Suppressor macrophage treated with lipopolysaccharide for 1 hour (primary cell): ENCODE data around the gene AGMO.

ENCODE experiments used
- DNase-seq, 3 donors: peaks; one replicate each; pipeline ENCODE4 v3.0.0-alpha.2; 2020 to 2022

AGMO gene

DNA sequence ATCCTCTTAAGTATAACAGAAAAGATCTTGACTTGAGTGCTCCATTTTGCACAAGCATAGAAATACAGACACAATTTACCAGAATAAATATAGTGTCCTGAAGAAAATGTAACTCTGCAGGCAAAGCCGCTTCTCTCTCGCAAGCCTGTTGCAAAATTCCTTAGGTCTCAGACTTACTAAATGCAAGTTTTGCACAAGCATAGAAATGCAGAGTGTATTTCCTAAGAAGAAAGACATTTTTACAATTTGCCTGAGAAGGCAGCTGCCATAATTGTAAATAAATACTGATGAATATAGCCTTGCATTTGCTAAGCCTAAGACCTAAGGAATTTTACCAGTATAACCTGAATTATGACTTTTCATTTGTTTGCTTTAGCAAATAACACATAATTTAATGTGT is 67.1 kb downstream of the AGMO start:
- no peak for DNase-seq

DNA sequence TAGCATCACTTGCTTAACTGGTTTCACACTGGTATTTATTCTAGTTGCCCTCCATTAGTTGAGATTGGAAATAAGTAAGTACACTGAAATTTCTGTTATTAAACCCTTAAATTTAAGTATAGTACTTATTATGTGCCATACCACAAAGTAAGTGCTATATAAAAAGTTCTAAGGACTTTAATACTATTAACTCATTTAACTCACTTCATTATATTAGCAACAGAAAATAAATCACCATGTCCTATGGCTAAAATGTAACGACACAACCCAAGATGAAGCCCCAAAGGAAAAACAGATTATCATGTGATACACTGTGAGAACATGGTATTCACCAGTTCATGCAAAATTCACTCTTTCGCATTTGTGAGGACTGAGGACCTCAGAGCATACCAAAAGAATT is 70.5 kb downstream of the AGMO start:
- no peak for DNase-seq

GRCh38 chr7:15490291-15490690 is 71.5 kb downstream of the AGMO start:
- DNase-seq = no peak

GRCh38 chr7:15489861-15490260 is 72.0 kb downstream of the AGMO start:
- no peak for DNase-seq

DNA sequence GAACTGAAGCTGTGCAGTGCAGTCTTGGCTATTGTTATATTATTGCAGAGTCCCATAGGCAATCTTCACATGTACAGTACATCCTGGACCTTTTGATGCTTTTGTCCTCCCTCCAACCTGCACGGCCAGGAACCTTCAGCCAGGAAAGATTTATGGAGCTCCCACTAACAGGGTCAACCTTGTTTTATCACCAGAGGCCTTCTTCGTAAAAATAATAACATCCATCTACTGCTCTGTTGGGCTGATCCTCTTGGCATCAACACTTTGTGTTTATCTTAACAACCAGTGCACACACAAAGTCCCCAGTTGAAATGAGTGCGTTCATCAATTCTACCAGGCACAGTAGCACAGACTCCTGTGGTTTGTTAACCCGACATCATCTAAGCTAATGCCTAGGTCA is 72.4 kb downstream of the AGMO start:
- DNase-seq = no peak

GRCh38 chr7:15488401-15488800 is 73.4 kb downstream of the AGMO start:
- no peak for DNase-seq

GRCh38 chr7:15487896-15488295 is 73.9 kb downstream of the AGMO start:
- DNase-seq = no peak

DNA sequence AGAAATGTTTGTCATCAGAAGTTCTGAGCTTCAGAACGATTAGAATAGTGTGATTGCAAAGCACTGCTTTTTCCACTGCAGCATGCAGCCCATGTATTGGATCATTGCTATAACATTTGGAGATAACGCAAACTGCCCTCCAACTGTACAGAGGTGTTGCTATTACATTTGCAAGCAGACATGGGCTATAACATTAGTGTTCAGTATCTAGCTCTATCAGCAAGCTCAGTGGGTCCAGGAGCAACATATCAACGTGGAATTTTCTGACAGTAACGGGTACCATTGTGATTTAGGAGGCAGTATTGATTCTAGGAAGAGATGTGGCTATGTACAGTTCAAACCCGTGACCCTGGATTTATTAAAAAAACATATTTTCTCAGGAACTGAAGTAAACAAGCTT is 75.8 kb downstream of the AGMO start:
- DNase-seq = no peak

- no peak for DNase-seq
These were observed 76.4 kb downstream of the AGMO start for GRCh38 chr7:15485431-15485830.

DNA sequence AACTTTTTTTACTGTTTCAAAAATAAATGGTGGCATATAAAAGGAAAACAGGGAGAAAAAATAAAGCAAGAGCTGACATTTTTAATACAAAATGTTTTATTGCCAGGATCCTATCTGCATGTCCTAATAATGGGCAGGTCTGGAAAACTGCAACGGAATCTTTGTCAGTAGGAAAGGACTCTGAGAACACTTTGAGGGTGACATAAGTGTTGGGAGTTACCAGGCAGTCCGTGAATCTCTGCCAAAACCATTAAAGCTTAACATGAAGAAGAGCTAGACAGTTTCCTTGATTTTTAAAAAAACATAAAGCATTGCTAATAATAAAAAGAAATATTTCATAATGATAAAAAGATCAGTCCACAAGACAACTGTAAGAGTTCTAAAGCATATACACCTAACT is 80.7 kb downstream of the AGMO start:
- DNase-seq = no peak

DNA sequence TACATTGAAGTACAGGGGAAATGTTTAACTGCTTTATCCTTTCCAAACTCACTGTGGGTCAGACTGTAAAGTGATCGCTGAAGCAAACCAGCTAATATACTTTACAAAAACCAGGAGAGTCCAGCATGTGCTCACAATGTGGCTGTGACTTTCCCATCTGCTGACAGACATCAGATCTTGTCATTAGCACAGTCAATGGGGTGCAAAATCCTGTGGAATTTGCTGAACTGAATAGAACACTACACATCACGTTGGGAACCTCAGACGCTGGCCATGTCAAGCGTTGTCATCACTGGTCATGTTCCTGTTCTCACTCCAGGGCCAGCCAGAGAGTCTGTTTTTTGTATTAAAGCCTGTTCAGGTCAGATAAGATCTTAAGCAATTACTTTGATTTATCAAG is 83.4 kb downstream of the AGMO start:
- DNase-seq = no peak

GRCh38 chr7:15476531-15476918 is 85.3 kb downstream of the AGMO start:
- DNase-seq = no peak

- no peak for DNase-seq
These were observed 85.8 kb downstream of the AGMO start for GRCh38 chr7:15475808-15476530.

- no peak for DNase-seq
These were observed 90.2 kb downstream of the AGMO start for GRCh38 chr7:15471669-15471950.

GRCh38 chr7:15470825-15471668 is 90.8 kb downstream of the AGMO start:
- no peak for DNase-seq

DNA sequence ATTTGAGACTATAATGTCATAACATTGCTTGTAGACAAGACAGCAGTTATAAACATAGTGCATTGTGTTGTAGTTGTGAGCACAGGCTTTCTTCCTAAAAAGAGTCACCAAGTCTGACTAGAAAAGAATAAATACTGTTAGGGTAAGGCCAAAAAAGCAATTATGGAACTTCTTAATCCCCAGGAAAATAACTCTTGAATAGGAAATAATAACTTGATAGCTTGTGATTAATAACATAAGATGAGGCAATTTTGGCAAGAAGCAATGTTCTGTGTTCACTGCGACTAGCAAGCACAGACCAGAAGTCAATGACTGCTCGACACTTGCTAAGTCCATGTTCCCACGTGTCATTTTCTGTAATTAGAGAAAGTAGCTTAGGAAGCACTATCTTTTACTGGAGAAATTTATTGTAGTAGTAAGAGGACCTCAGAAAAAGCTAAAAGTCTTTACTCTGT is 97.1 kb downstream of the AGMO start:
- DNase-seq = no peak

DNA sequence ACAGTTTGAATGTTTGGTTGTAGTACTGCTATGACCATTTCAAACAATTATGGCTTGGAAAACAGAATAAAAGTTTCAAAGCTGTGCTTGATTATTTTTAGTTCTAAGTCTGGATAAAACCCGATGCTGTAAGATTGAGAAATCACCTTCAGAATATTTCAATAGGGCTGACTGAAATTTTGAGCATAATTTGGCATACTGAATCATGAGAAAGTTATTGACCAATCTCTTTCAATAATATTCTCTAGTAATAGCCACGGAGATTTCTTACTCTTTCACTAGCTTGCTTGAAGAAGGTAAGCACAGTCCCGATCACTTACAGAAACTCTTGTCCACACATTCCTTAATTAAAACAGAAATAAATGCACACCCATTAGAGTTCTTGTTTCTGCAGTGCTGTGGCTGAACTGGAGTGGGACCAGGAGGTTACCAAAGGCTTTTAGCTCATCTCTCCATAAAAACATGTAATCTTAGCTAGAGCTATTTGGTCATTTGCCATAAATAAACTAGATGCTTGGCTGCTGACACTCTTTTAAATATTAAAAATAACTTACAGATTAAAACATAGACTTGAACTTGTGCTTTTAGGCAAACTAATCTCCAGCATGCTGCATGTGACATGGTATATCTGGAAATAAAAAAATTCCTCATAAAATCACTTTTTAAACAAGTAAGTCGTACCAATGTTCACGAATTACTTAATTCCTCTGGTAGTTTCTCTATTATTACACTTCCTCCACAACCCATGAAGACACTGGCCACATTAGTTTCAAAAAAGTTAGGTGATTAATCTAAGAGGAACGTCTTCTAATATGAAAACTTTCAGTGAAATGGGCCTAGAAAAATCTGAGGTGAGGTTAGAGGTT is 97.8 kb downstream of the AGMO start:
- no peak for DNase-seq

DNA sequence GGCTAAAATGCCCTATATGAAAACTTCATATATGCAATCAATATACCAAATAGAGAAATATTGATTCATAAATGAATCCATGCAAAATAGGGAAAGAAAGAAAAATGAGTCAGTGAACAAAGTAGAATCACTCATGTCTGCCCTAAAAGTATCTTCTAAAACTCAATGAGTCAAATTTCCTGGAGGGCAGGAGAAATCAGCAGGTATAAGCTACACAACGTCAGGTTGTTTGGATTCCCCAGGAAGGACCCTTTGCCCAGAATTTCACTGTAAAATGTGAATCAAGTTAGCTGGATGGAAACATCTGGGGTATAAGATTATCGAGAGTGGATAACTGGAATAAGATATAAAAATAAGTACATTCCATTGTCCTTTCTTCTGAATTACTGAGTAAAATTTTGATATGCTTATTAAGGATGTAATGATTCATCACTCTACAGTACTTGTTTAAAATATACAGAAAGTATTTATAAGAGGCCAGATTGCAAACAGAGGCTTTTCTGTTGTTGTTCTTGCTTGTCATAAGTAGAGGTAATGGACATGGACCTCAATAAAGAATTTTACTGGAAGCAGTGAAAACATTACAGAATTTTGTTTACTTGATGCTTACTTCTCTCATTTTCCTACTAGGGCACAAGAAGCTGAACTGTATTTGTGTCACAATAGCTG is 99.0 kb downstream of the AGMO start:
- DNase-seq = no peak

GRCh38 chr7:15461576-15461975 is 100.2 kb downstream of the AGMO start:
- no peak for DNase-seq

GRCh38 chr7:15459018-15459615 is 102.7 kb downstream of the AGMO start:
- no peak for DNase-seq

DNA sequence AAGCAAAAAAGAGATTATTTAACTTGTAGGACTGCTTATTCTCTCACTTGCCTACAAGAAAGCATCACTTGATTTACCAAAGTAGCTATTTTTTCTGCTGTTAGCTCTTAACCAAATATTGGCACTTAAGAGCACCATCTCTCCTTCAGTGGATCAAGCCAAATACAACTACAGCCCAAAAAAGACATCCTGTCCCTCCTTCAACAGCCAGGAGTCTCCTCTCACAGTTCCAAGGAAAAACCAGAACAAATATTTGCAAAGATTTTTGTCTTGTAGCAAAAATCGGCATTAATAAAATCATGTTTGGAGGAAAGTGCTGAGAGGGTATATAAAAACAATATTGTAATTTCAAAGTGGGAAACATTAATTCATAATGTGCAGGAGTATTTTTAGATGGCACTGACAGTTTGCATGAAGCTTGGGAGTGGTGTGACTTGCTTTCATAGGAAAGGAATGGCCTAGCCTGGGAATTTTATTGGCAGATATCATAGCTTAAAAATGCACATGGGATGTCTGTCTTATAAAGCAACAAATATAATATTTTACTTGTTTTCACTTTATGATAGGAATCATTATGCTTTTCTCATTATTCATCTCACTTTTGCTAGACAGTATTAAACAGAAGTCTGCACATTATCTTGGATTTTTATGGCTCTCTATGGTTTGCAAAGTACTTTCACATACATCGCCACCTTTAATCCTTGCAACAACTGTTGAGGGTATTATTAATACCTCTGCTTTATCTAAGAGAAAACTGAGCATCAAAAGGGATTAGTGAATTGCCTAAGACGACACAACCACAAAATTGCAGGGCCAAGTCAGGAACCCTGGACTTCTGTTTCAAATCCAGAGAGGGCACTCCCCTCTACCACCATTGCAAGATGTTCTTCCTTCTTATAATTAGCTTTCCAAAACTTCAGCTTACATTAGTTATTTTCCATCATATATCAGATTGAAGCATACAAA is 103.5 kb downstream of the AGMO start:
- no peak for DNase-seq
